Left ventricle myocardium inferior (tissue), 1 donor: ENCODE data around the gene TMEM183A. TPM values are rescaled to one million over a fixed set of nuclear protein-coding genes. Genes with fewer than 3 reads are reported as not detected.

Experiments
- DNase-seq: peaks from one replicate; pipeline ENCODE4 v3.0.0-alpha.2; 2020
- H3K27ac ChIP-seq: fragments of 200-600 bp; replicated peaks from 2 replicates; pipeline ENCODE4 v1.8.0; 2021
- H3K27me3 ChIP-seq: fragments of 200-600 bp; 2 replicates; pipeline ENCODE4 v1.8.0; 2021; ENCODE audit warnings: low read depth
- H3K36me3 ChIP-seq: fragments of 200-600 bp; 2 replicates; pipeline ENCODE4 v1.8.0; 2021
- H3K4me1 ChIP-seq: fragments of 200-600 bp; 2 replicates; pipeline ENCODE4 v1.8.0; 2021
- H3K4me3 ChIP-seq: fragments of 200-600 bp; 2 replicates; pipeline ENCODE4 v1.8.0; 2021; ENCODE audit warnings: mild to moderate bottlenecking, moderate library complexity
- H3K9me3 ChIP-seq: fragments of 200-600 bp; replicated peaks from 2 replicates; pipeline ENCODE4 v1.8.0; 2021
- CTCF ChIP-seq: fragments of 200-600 bp; IDR thresholded peaks from 2 replicates; pipeline ENCODE4 v1.8.0; 2021; ENCODE audit warnings: antibody characterized with exemption, mild to moderate bottlenecking, borderline replicate concordance
- intact Hi-C: fragments of 100-400 bp; cut with micrococcal nuclease; formaldehyde crosslinking; loops from one replicate; pipeline ENCODE4 v1.11.0; 2022
- total RNA-seq: library from RNA; stranded (reverse); fragmentation: NEBNext Ultra II Directional; extraction: Animal tissue kit (Norgen Biotek cat#: 25700); gene quantifications from one replicate; pipeline ENCODE4 v1.2.1, GENCODE V29; 2021
- donor health status: DM: no; HTN: yes; CAD: no; lungs with severe emphysema.

TMEM183A gene
- total RNA-seq, 1 donor from 2014 or later = 21.8 TPM

GRCh38 chr1:203069030-203069747 is 62.0 kb downstream of the TMEM183A start:
- Histone ChIP-seq H3K27ac (peak overlapping the region; percentile 84), H3K9me3 (no peaks in the 10 kb centered on the region), H3K4me3 (no peak overlapping the region), H3K4me1 (peaks cover 39% of the 10 kb centered on the region), H3K27me3 (peaks cover 2% of the 10 kb centered on the region), H3K36me3 (peaks cover 9% of the 10 kb centered on the region)
- no peak for DNase-seq
- TF ChIP-seq CTCF = no peak
- intact Hi-C loops = no loop called here

GRCh38 chr1:203072002-203072602 is 64.9 kb downstream of the TMEM183A start:
- intact Hi-C loops = no loop called here
- DNase-seq = no peak
- Histone ChIP-seq H3K27me3 (peaks cover 25% of the 10 kb centered on the region), H3K9me3 (no peaks in the 10 kb centered on the region), H3K36me3 (peaks cover 9% of the 10 kb centered on the region), H3K27ac (no peak overlapping the region), H3K4me3 (no peak overlapping the region), H3K4me1 (peaks cover 54% of the 10 kb centered on the region)
- TF ChIP-seq CTCF = no peak

- Histone ChIP-seq H3K4me1 (peaks cover 51% of the 10 kb centered on the region), H3K27ac (no peak overlapping the region), H3K4me3 (no peak overlapping the region), H3K36me3 (peaks cover 9% of the 10 kb centered on the region), H3K27me3 (peaks cover 25% of the 10 kb centered on the region), H3K9me3 (no peaks in the 10 kb centered on the region)
- no peak for DNase-seq
- no peak for TF ChIP-seq CTCF
- intact Hi-C loops = no loop called here
These were observed 65.7 kb downstream of the TMEM183A start for GRCh38 chr1:203072911-203073310.

- intact Hi-C loops = no loop called here
- H3K4me1 ChIP-seq = peaks cover 45% of the 10 kb centered on the region
- no peak overlapping the region for H3K4me3 ChIP-seq
These were observed 66.3 kb downstream of the TMEM183A start for GRCh38 chr1:203073469-203073868.

More at GRCh38 chr1:203073469-203073868, 66.3 kb downstream of the TMEM183A start:
- H3K27ac ChIP-seq = no peak overlapping the region
- DNase-seq = no peak
- no peaks in the 10 kb centered on the region for H3K9me3 ChIP-seq
- peaks cover 9% of the 10 kb centered on the region for H3K36me3 ChIP-seq
- TF ChIP-seq CTCF = no peak
- H3K27me3 ChIP-seq = peaks cover 25% of the 10 kb centered on the region

Other genes with a start within 250 kb of the TMEM183A start
- 11.9 TPM for gene KDM5B, start 199.0 kb upstream of the TMEM183A start, total RNA-seq
- 1.0 TPM for gene PCAT6, start 196.4 kb upstream of the TMEM183A start, total RNA-seq
- gene RABIF, start 118.2 kb upstream of the TMEM183A start, total RNA-seq = 5.4 TPM
- gene KLHL12, start 80.1 kb upstream of the TMEM183A start, total RNA-seq = 22.7 TPM
- 87.0 TPM for gene ADIPOR1, start 49.1 kb upstream of the TMEM183A start, total RNA-seq
- 174 TPM for gene CYB5R1, start 40.1 kb upstream of the TMEM183A start, total RNA-seq
- 24.8 TPM for gene PPFIA4, start 19.1 kb downstream of the TMEM183A start, total RNA-seq
- not detected for gene MYOG, start 78.6 kb downstream of the TMEM183A start, total RNA-seq
- gene ADORA1, start 120.4 kb downstream of the TMEM183A start, total RNA-seq = 16.4 TPM
- gene MYBPH, start 168.5 kb downstream of the TMEM183A start, total RNA-seq = not detected
- gene CHI3L1, start 179.3 kb downstream of the TMEM183A start, total RNA-seq = not detected
- not detected for gene CHIT1, start 222.3 kb downstream of the TMEM183A start, total RNA-seq